CD4-positive, alpha-beta T cell (primary cell): ENCODE measurements around the gene ESYT2. TPM values are rescaled to one million over a fixed set of nuclear protein-coding genes. Genes with fewer than 3 reads are reported as not detected.
A peak's percentile ranks its signal among the peaks of the same experiment; 100 is the strongest.

Experiments used
- ATAC-seq: fragments of 200-7000 bp; cut with Tn5 transposase; one replicate; pipeline ENCODE4 v1.10.0; 2022; ENCODE audit warnings: mild to moderate bottlenecking; ENCODE audit not compliant: poor library complexity
- CTCF ChIA-PET: fragments of 350-600 bp; sonication (Branson Sonifier 250); formaldehyde crosslinking; loops from one replicate; lab custom pipeline; 2021; ENCODE audit warnings: antibody characterized with exemption, inconsistent platforms; lab: Charles Lee
- POLR2A ChIA-PET: fragments of 350-600 bp; sonication (Branson Sonifier 250); formaldehyde crosslinking; loops from one replicate; lab custom pipeline; 2021; ENCODE audit warnings: antibody characterized with exemption, inconsistent platforms; lab: Charles Lee
- DNase-seq, 14 experiments: peaks; one replicate each; pipeline ENCODE4 v3.0.0-alpha.2; 2013 to 2020; ENCODE audit warnings: mixed read lengths in 2 of 14
- H3K27ac ChIP-seq, 2 donors: one replicate each; pipeline versions ENCODE4 v1.5.1 to v1.7.0; 2013; ENCODE audit warnings: low read length in 2 of 2, low read depth in 1 of 2, mild to moderate bottlenecking in 1 of 2
- H3K27me3 ChIP-seq, 2 experiments: 1 replicate in 1 of 2; 2 replicates in 1 of 2; pipeline versions ENCODE4 v1.6.1 to v1.7.0; 2013; ENCODE audit warnings: low read length in 2 of 2, control low read depth in 1 of 2, mild to moderate bottlenecking in 1 of 2, moderate library complexity in 1 of 2; ENCODE audit not compliant: insufficient read depth in 2 of 2, control insufficient read depth in 1 of 2
- H3K36me3 ChIP-seq: one replicate; pipeline ENCODE4 v1.6.1; 2013; ENCODE audit warnings: low read length, control low read depth; ENCODE audit not compliant: insufficient read depth
- H3K4me1 ChIP-seq: one replicate; pipeline ENCODE4 v1.6.1; 2013; ENCODE audit warnings: low read length, control low read depth; ENCODE audit not compliant: insufficient read depth
- H3K4me3 ChIP-seq: one replicate; pipeline ENCODE4 v1.5.1; 2013; ENCODE audit warnings: mild to moderate bottlenecking, low read length, moderate library complexity
- H3K9me3 ChIP-seq, 2 experiments: 1 replicate in 1 of 2; 2 replicates in 1 of 2; pipeline versions ENCODE4 v1.6.1 to v1.7.0; 2013; ENCODE audit warnings: low read length in 2 of 2, mild to moderate bottlenecking in 2 of 2, control low read depth in 1 of 2, moderate library complexity in 1 of 2; ENCODE audit not compliant: control insufficient read depth in 1 of 2, insufficient read depth in 1 of 2
- H3K27ac Mint-ChIP-seq: one replicate; pipeline ENCODE4 v1.8.0; 2020; ENCODE audit warnings: mixed read lengths
- H3K27me3 Mint-ChIP-seq: one replicate; pipeline ENCODE4 v1.8.0; 2021; ENCODE audit warnings: mixed read lengths
- H3K36me3 Mint-ChIP-seq: one replicate; pipeline ENCODE4 v1.8.0; 2021; ENCODE audit warnings: low read depth, mixed read lengths
- H3K4me1 Mint-ChIP-seq: one replicate; pipeline ENCODE4 v1.8.0; 2021; ENCODE audit warnings: low read depth, mixed read lengths
- H3K4me3 Mint-ChIP-seq: one replicate; pipeline ENCODE4 v1.8.0; 2020; ENCODE audit warnings: mild to moderate bottlenecking, mixed read lengths
- H3K9me3 Mint-ChIP-seq: one replicate; pipeline ENCODE4 v1.8.0; 2020; ENCODE audit warnings: mixed read lengths
- intact Hi-C, 2 experiments: fragments of 100-400 bp; cut with DNase I in 1 of 2; cut with micrococcal nuclease in 1 of 2; formaldehyde crosslinking; loops; one replicate each; pipeline versions ENCODE4 v1.15.1 to v1.9.0; 2023 to 2025; cut with DNase I, micrococcal nuclease
- total RNA-seq, 174 experiments: library from RNA in 2 of 174; stranded (reverse) in 2 of 174; gene quantifications; one replicate each; pipeline ENCODE4 v1.2.3 and lab custom pipeline; 2021 to 2026
- TF ChIP-seq, protein P1 (sequence below): fragments of 200-600 bp; IDR thresholded peaks from one replicate; pipeline ENCODE4 v1.8.0; 2022; ENCODE audit warnings: antibody characterized with exemption, mild to moderate bottlenecking

Gene ESYT2
- total RNA-seq, 2 experiments from 2014 or later = 106 to 112 TPM

DNA sequence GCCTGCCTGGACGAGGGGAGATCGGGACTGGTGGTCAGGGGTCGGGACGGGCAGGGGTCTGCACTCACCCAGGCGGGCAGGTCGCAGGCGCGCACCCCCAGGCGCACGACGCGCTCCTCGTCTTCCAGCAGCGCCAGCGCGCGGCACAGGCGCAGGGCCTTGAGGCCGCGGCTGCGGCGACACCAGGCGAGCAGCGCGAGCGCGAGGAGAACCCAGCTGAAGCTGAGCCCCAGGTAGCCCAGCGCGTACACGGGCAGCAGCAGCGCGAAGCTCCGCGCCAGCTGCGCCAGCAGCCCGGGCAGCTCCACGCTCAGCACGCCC, 328 bp downstream of the ESYT2 start:
- Histone ChIP-seq H3K27me3 (no peaks in the 10 kb centered on the region), H3K4me3 (peak overlapping the region; percentile 83), H3K4me1 (peaks cover 36% of the 10 kb centered on the region), H3K9me3 (no peaks in the 10 kb centered on the region), H3K36me3 (peaks cover 8% of the 10 kb centered on the region), H3K27ac (peak overlapping the region; percentile 64 to 91)
- H3K36me3 Mint-ChIP-seq = peaks cover 23% of the 10 kb centered on the region
- peaks cover 40% of the 10 kb centered on the region for H3K4me1 Mint-ChIP-seq
- ChIA-PET POLR2A (interaction anchor here (0.8 to 10.0 kb wide), 21 partner anchors 14 to 148 kb away, joined by 3 to 256 read pairs (median 5); partner anchors contain the start of genes DYNC2I1 and NCAPG2), CTCF (interaction anchor here (0.7 to 1.9 kb wide), 10 partner anchors 10 to 124 kb away, joined by 3 to 8 read pairs (median 4); partner anchors contain the start of gene NCAPG2)
- TF ChIP-seq, protein P1, sequence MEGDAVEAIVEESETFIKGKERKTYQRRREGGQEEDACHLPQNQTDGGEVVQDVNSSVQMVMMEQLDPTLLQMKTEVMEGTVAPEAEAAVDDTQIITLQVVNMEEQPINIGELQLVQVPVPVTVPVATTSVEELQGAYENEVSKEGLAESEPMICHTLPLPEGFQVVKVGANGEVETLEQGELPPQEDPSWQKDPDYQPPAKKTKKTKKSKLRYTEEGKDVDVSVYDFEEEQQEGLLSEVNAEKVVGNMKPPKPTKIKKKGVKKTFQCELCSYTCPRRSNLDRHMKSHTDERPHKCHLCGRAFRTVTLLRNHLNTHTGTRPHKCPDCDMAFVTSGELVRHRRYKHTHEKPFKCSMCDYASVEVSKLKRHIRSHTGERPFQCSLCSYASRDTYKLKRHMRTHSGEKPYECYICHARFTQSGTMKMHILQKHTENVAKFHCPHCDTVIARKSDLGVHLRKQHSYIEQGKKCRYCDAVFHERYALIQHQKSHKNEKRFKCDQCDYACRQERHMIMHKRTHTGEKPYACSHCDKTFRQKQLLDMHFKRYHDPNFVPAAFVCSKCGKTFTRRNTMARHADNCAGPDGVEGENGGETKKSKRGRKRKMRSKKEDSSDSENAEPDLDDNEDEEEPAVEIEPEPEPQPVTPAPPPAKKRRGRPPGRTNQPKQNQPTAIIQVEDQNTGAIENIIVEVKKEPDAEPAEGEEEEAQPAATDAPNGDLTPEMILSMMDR = peak; percentile 20
- H3K4me3 Mint-ChIP-seq = peak overlapping the region; percentile 89
- intact Hi-C loops = loop anchor here (1.0 to 10.0 kb wide), 8 partner anchors 14 to 125 kb away; partner anchors contain the start of genes DYNC2I1 (in 2 of the 2) and NCAPG2 (in 2 of the 2)
- ATAC-seq = peak; percentile 49
- H3K27ac Mint-ChIP-seq = peak overlapping the region; percentile 92
- H3K27me3 Mint-ChIP-seq = no peaks in the 10 kb centered on the region
- DNase-seq = peak in 13 of 14 experiments; percentile 38 to 91 (median 68)
- H3K9me3 Mint-ChIP-seq = no peaks in the 10 kb centered on the region

DNA sequence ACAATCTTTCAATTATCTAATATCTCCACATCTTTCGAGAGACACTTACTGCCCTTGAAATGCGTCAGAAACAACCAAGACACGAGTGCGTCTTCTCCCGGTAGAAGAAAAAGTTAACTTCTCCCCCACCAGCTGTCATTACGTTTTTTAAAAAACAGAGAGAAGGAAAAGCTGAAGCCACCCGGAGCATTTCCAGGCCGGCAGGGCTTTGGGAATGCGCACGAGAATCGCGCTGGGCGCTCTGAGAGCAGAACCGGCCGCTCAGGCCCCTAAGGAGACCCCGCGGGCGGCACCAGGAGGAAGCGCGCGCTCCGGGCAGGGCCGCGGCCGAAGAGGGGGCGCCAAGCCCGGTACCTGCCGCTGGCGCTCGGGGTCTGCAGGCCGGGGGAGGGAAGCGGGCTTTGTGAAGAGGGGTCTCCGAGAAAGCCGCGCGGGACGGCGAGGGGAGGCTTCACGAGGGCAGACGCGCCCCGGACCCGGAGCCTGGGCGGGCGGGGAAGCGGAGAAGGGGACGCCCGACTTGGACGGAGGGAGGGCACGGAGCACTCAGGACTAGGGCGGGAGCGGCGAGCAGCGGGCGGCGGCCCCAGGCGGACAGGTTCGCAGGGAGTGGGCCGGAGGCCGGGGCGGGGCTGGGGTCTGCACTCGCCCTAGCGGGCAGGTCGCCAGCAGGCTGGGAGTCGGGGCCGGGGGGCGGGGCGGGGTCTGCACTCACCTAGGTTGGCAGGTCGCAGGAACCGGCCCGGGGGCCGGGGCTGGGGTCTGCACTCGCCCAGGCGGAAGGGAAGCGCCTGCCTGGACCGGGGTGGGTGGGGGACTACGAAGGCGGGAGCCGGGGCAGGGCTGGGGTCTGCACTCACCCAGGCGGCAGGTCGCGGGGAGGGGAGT, 932 bp downstream of the ESYT2 start:
- Mint-ChIP-seq H3K9me3 (no peaks in the 10 kb centered on the region), H3K27ac (peak overlapping the region; percentile 92), H3K27me3 (no peaks in the 10 kb centered on the region), H3K4me1 (peaks cover 46% of the 10 kb centered on the region), H3K4me3 (peak overlapping the region; percentile 93), H3K36me3 (peaks cover 25% of the 10 kb centered on the region)
- CTCF ChIA-PET = interaction anchor here (0.6 to 1.9 kb wide), 10 partner anchors 9 to 123 kb away, joined by 3 to 8 read pairs (median 4); partner anchors contain the start of gene NCAPG2
- TF ChIP-seq, protein P1 = no peak
- DNase-seq = peak in 6 of 14 experiments; percentile 15 to 65 (median 48)
- Histone ChIP-seq H3K36me3 (peaks cover 8% of the 10 kb centered on the region), H3K9me3 (no peaks in the 10 kb centered on the region), H3K4me1 (peaks cover 39% of the 10 kb centered on the region), H3K27me3 (no peaks in the 10 kb centered on the region), H3K4me3 (peak overlapping the region; percentile 83), H3K27ac (peak overlapping the region; percentile 64 to 91)
- ATAC-seq = no peak
- POLR2A ChIA-PET = interaction anchor here (0.8 to 10.0 kb wide), 24 partner anchors 14 to 148 kb away, joined by 3 to 256 read pairs (median 5); partner anchors contain the start of genes DYNC2I1 and NCAPG2
- intact Hi-C loops = loop anchor here (1.0 to 10.0 kb wide), 9 partner anchors 14 to 124 kb away; partner anchors contain the start of genes DYNC2I1 (in 2 of the 2) and NCAPG2 (in 2 of the 2)

DNA sequence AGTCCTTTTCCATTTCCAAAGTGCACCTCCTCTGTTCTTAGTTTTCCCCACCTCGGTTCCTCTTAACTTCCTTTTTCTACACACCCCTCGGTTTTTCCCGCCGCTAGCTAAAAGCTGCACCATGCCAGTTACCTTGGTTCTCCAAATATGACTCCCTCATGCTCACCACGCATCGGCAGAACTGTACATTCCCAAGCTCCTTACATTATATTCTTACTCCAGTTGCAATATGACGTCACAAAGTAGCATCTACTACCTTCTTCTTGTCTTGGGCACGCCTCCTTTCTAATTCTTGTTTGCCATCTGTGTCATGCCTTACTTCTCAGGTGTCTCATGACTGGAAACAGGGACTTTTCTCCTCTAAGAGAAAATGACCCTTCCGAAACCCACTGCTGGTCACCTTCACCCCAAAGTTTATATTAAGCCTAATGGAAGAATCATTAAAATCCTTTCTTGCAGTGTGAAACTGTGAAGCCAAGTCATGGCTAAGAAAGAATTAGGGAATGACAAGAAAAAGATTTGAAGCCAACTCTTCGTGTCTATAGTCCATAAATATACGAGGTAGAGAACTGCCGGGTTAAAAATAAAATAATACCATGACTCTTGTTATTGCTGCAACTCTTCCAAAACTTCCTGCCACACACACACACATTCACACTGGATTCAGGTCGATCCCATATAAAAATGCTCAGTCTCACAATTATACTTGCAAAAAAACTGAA, 1.7 kb downstream of the ESYT2 start:
- intact Hi-C loops = loop anchor here (1.0 to 10.0 kb wide), 7 partner anchors 9 to 123 kb away; partner anchors contain the start of genes DYNC2I1 (in 1 of the 2) and NCAPG2 (in 1 of the 2)
- Mint-ChIP-seq H3K4me3 (peak overlapping the region; percentile 93), H3K27me3 (no peaks in the 10 kb centered on the region), H3K27ac (peak overlapping the region; percentile 90), H3K36me3 (peaks cover 25% of the 10 kb centered on the region), H3K9me3 (no peaks in the 10 kb centered on the region), H3K4me1 (peaks cover 47% of the 10 kb centered on the region)
- ATAC-seq = no peak
- no peaks in the 10 kb centered on the region for H3K27me3 ChIP-seq
- H3K4me3 ChIP-seq = peak overlapping the region; percentile 83
- ChIA-PET CTCF (interaction anchor here (0.6 to 1.2 kb wide), 2 partner anchors 28 to 34 kb away, joined by 3 read pairs; no protein-coding TSS in a partner anchor), POLR2A (interaction anchor here (0.5 to 10.0 kb wide), 9 partner anchors 13 to 123 kb away, joined by 3 to 256 read pairs (median 4); partner anchors contain the start of gene NCAPG2)
- peak overlapping the region; percentile 63 to 91 for H3K27ac ChIP-seq
- DNase-seq = peak in 3 of 14 experiments; percentile 70 to 77 (median 75)
- TF ChIP-seq, protein P1 = no peak
- H3K9me3 ChIP-seq = no peaks in the 10 kb centered on the region
- H3K4me1 ChIP-seq = peaks cover 47% of the 10 kb centered on the region
- peaks cover 8% of the 10 kb centered on the region for H3K36me3 ChIP-seq
